ENCODE measurements around the gene NPS. TPM values are rescaled to one million over a fixed set of nuclear protein-coding genes. Genes with fewer than 3 reads are reported as not detected.
A peak's percentile ranks its signal among the peaks of the same experiment; 100 is the strongest.

Gene NPS
- total and polyA plus RNA-seq, 2 experiments from 2014 or later: not detected

DNA sequence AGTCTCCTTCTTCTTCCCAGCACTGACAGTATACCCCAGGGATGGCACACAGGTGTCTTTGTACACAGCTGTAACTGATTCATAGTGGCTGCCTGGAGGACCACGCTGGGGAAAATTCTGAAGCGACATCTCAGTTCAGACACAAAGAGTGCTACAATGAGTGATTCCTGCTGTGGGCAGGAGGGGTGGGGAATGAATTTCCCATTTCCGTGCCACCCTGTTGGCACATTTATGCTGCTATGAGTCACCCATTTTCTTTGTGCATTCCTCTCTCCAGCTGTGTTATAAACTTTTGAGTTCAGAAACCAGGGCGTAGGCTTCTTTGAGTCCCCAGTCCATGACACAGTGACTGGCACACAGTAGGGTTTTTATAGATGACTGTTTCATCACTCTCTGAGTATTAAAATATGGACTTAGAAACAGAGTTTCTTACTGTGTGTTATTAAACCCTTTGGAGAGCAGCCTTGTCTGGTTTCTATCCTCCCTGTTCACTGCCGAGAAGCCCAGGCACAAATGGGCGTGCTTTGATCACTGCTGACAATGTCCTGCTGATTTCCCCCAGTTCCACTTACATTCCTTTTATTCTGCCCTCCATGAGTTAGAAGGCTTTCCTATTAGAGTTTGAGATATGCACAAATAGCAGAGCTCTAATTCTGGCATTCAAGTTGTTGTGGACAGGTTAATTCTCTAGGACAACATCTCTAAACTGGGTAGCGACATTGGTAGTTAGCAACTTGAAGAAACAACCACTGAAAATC is 24.0 kb upstream of the NPS start:
- H3K27me3 ChIP-seq: no peaks in the 10 kb centered on the region
- peak in 1 of 2 donors; percentile 34 for DNase-seq (ENCODE audit: low read depth in 1 of 2, low spot score in 1 of 2)
- no peak overlapping the region for H3K4me3 ChIP-seq
- no peak overlapping the region for H3K27ac ChIP-seq
- H3K9me3 ChIP-seq (ENCODE audit: low read depth): no peaks in the 10 kb centered on the region
- no peak for TF ChIP-seq CTCF (IDR thresholded peaks at IDR 0.05; ENCODE audit: low read depth, low read length)
- peaks cover 5% of the 10 kb centered on the region for H3K4me1 ChIP-seq (ENCODE audit: low read depth)
- no peaks in the 10 kb centered on the region for H3K36me3 ChIP-seq

- Histone ChIP-seq H3K27me3 (no peaks in the 10 kb centered on the region), H3K4me3 (no peak overlapping the region), H3K4me1 (ENCODE audit: low read depth) (peaks cover 5% of the 10 kb centered on the region), H3K36me3 (no peaks in the 10 kb centered on the region), H3K9me3 (ENCODE audit: low read depth) (no peaks in the 10 kb centered on the region), H3K27ac (no peak overlapping the region)
- no peak for TF ChIP-seq CTCF (IDR thresholded peaks at IDR 0.05; ENCODE audit: low read depth, low read length)
- DNase-seq (ENCODE audit: low read depth in 1 of 2, low spot score in 1 of 2): no peak
These were observed 23.4 kb upstream of the NPS start for GRCh38 chr10:127525686-127526085.

GRCh38 chr10:127526161-127526560 is 22.9 kb upstream of the NPS start:
- H3K9me3 ChIP-seq (ENCODE audit: low read depth): no peaks in the 10 kb centered on the region
- H3K27ac ChIP-seq: no peak overlapping the region
- H3K36me3 ChIP-seq: no peaks in the 10 kb centered on the region
- no peak for DNase-seq (ENCODE audit: low read depth in 1 of 2, low spot score in 1 of 2)
- peaks cover 5% of the 10 kb centered on the region for H3K4me1 ChIP-seq (ENCODE audit: low read depth)
- no peaks in the 10 kb centered on the region for H3K27me3 ChIP-seq
- no peak for TF ChIP-seq CTCF (IDR thresholded peaks at IDR 0.05; ENCODE audit: low read depth, low read length)
- H3K4me3 ChIP-seq: no peak overlapping the region

- Histone ChIP-seq H3K36me3 (no peaks in the 10 kb centered on the region), H3K27ac (no peak overlapping the region)
- TF ChIP-seq CTCF (IDR thresholded peaks at IDR 0.05; ENCODE audit: low read depth, low read length): no peak
These were observed 21.8 kb upstream of the NPS start for GRCh38 chr10:127527320-127527719.

GRCh38 chr10:127527891-127528290 is 21.2 kb upstream of the NPS start:
- no peak for DNase-seq (ENCODE audit: low read depth in 1 of 2, low spot score in 1 of 2)
- H3K27me3 ChIP-seq: no peaks in the 10 kb centered on the region
- H3K27ac ChIP-seq: no peak overlapping the region
- H3K36me3 ChIP-seq: no peaks in the 10 kb centered on the region
- H3K4me3 ChIP-seq: no peak overlapping the region
- no peak for TF ChIP-seq CTCF (IDR thresholded peaks at IDR 0.05; ENCODE audit: low read depth, low read length)
- H3K9me3 ChIP-seq (ENCODE audit: low read depth): no peaks in the 10 kb centered on the region
- peaks cover 5% of the 10 kb centered on the region for H3K4me1 ChIP-seq (ENCODE audit: low read depth)

More at GRCh38 chr10:127527320-127527719, 21.8 kb upstream of the NPS start:
- no peak for DNase-seq (ENCODE audit: low read depth in 1 of 2, low spot score in 1 of 2)
- Histone ChIP-seq H3K9me3 (ENCODE audit: low read depth) (no peaks in the 10 kb centered on the region), H3K4me3 (no peak overlapping the region), H3K4me1 (ENCODE audit: low read depth) (peaks cover 5% of the 10 kb centered on the region), H3K27me3 (no peaks in the 10 kb centered on the region)
